GM12801 (cell line): ENCODE data around the gene NCKAP5.

ENCODE experiments used
- TF ChIP-seq, protein P1 (sequence below): IDR thresholded peaks from one replicate; pipeline ENCODE4 v1.5.1; 2011; ENCODE audit warnings: control low read depth; ENCODE audit not compliant: insufficient read length; ENCODE audit errors: extremely low read depth

Gene NCKAP5

DNA sequence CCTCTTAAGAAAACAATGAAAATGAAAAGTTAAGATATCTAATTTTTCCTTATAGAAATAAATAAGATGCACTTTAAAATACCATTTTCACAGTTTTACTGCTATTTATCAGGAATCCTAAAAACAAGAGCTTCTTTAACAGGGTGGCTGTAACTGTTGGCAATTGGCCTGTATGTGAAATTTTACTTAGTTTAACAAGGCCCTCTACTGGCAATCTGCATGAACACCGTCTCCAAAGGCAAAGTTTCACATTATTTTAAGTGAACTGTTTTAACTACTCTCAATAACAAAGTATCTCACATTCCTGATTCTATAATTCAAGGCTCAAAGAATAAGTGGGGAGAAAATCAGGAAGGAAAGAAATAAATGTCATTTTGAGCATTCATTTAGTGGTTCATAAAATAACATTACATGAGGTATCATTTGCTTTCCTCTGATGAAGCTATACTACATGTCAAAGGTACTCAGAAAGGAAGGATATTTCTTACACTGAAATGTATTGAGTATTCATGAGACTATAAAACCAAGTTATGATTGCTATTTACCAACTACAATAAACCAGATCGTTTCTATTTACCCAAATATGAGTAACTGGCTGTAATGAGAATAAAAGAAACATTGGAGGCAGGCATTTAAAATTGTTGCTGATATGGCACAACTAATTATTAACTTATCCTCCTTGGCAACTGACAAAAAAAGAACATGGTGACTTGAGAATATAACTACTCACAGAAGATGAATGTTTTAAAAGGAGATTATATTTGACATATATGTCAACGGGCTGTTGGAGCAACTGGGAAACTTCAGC is 7.0 kb downstream of the NCKAP5 start:
- TF ChIP-seq, protein P1, sequence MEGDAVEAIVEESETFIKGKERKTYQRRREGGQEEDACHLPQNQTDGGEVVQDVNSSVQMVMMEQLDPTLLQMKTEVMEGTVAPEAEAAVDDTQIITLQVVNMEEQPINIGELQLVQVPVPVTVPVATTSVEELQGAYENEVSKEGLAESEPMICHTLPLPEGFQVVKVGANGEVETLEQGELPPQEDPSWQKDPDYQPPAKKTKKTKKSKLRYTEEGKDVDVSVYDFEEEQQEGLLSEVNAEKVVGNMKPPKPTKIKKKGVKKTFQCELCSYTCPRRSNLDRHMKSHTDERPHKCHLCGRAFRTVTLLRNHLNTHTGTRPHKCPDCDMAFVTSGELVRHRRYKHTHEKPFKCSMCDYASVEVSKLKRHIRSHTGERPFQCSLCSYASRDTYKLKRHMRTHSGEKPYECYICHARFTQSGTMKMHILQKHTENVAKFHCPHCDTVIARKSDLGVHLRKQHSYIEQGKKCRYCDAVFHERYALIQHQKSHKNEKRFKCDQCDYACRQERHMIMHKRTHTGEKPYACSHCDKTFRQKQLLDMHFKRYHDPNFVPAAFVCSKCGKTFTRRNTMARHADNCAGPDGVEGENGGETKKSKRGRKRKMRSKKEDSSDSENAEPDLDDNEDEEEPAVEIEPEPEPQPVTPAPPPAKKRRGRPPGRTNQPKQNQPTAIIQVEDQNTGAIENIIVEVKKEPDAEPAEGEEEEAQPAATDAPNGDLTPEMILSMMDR = no peak

- TF ChIP-seq, protein P1 = no peak
Observed at GRCh38 chr2:133557614-133558013, 10.6 kb downstream of the NCKAP5 start.

GRCh38 chr2:133553838-133554408 is 14.3 kb downstream of the NCKAP5 start:
- TF ChIP-seq, protein P1 = no peak

- TF ChIP-seq, protein P1 = no peak
Observed at GRCh38 chr2:133553251-133553650, 15.0 kb downstream of the NCKAP5 start.

- TF ChIP-seq, protein P1 = no peak
Observed at GRCh38 chr2:133552821-133553220, 15.4 kb downstream of the NCKAP5 start.

- TF ChIP-seq, protein P1 = no peak
Observed at GRCh38 chr2:133541797-133542196, 26.5 kb downstream of the NCKAP5 start.

- TF ChIP-seq, protein P1 = no peak
Observed at GRCh38 chr2:133541376-133541775, 26.9 kb downstream of the NCKAP5 start.
